Ammon's horn (tissue), 1 donor: ENCODE results near the gene SMYD2.
"Not testable (repeated sequence)": the region's sequence is repeated elsewhere in the genome, so short reads cannot be mapped to it uniquely, and the experiment has no call there.

Experiments used
- DNase-seq: peaks from one replicate; pipeline ENCODE4 v3.0.0-alpha.2; 2016; ENCODE audit warnings: low spot score

Gene SMYD2

GRCh38 chr1:214271995-214272731 lies 8.8 kb upstream of the SMYD2 start:
- DNase-seq, result no peak

GRCh38 chr1:214272964-214273533 lies 7.9 kb upstream of the SMYD2 start:
- DNase-seq, result no peak

GRCh38 chr1:214275700-214276099 lies 5.3 kb upstream of the SMYD2 start:
- not testable (repeated sequence) for DNase-seq

- no peak for DNase-seq
These were observed 4.2 kb upstream of the SMYD2 start for GRCh38 chr1:214276786-214277185.

- DNase-seq, result no peak
These were observed 3.0 kb upstream of the SMYD2 start for GRCh38 chr1:214277704-214278635.

GRCh38 chr1:214280386-214281020 lies 456 bp upstream of the SMYD2 start:
- DNase-seq, result peak; percentile 31

GRCh38 chr1:214281720-214282629 lies 1.0 kb downstream of the SMYD2 start:
- DNase-seq, result peak; percentile 9

GRCh38 chr1:214282630-214283242 lies 1.8 kb downstream of the SMYD2 start:
- no peak for DNase-seq

GRCh38 chr1:214285610-214286440 lies 4.9 kb downstream of the SMYD2 start:
- no peak for DNase-seq

GRCh38 chr1:214287884-214288283 lies 6.9 kb downstream of the SMYD2 start:
- DNase-seq, result no peak

GRCh38 chr1:214289574-214290272 lies 8.8 kb downstream of the SMYD2 start:
- DNase-seq, result no peak

GRCh38 chr1:214290424-214291037 lies 9.6 kb downstream of the SMYD2 start:
- no peak for DNase-seq

GRCh38 chr1:214292322-214292721 lies 11.4 kb downstream of the SMYD2 start:
- DNase-seq, result no peak

GRCh38 chr1:214295934-214296333 lies 15.0 kb downstream of the SMYD2 start:
- no peak for DNase-seq

GRCh38 chr1:214296860-214297745 lies 16.1 kb downstream of the SMYD2 start:
- DNase-seq, result no peak

- no peak for DNase-seq
These were observed 19.3 kb downstream of the SMYD2 start for GRCh38 chr1:214300149-214300780.

GRCh38 chr1:214301526-214301925 lies 20.6 kb downstream of the SMYD2 start:
- no peak for DNase-seq
